ENCODE data around the gene COPRS. TPM values are rescaled to one million over a fixed set of nuclear protein-coding genes. Genes with fewer than 3 reads are reported as not detected.

COPRS gene
- total and polyA plus RNA-seq, 2 of the 8 experiments (the other 6 are each of a cell fraction or from before 2014, with no cell fraction given) = 40.9 to 49.3 TPM

- no peak for TF ChIP-seq JUN (IDR thresholded peaks at IDR 0.05; ENCODE audit: low read depth, low read length)
- no peak for TF ChIP-seq JUND (IDR thresholded peaks at IDR 0.05; ENCODE audit: low read length)
- no peak for TF ChIP-seq GTF2F1 (IDR thresholded peaks at IDR 0.05; ENCODE audit: borderline replicate concordance, low read depth, low read length)
- no peak for TF ChIP-seq PHF8 (conservative IDR thresholded peaks at IDR 0.05; ENCODE audit: low read depth, low read length)
Observed at GRCh38 chr17:31835984-31836383, 23.1 kb downstream of the COPRS start (continued).
